GM20000 (cell line): ENCODE data around the gene ZC3H8.

Source experiments
- DNase-seq: peaks from one replicate; pipeline ENCODE4 v3.0.0; 2012; ENCODE audit warnings: low spot score
- TF ChIP-seq, protein P1 (sequence below): IDR thresholded peaks from 2 replicates; pipeline ENCODE4 v1.5.1; 2012; ENCODE audit warnings: mild to moderate bottlenecking, control low read depth; ENCODE audit errors: extremely low read depth, missing control alignments

ZC3H8 gene

DNA sequence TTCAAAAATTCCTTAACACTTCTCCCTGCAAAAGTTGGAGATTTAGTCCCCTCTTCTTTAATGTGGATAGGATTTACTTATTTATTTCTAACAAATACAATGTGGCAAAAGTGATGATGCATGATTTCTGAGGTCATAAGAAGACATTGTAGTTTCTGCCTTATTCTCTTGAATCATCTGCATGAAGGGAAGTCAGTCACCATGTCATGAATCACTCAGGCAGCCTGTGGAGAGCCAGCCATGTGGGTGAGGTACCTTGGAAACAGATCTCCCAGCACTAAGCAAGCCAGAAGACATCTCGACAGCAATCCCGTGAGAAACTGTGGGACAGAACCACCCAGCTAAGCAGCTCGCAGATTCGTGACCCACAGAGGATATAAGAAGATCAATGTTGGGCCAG is 2.7 kb upstream of the ZC3H8 start:
- DNase-seq = no peak
- TF ChIP-seq, protein P1, sequence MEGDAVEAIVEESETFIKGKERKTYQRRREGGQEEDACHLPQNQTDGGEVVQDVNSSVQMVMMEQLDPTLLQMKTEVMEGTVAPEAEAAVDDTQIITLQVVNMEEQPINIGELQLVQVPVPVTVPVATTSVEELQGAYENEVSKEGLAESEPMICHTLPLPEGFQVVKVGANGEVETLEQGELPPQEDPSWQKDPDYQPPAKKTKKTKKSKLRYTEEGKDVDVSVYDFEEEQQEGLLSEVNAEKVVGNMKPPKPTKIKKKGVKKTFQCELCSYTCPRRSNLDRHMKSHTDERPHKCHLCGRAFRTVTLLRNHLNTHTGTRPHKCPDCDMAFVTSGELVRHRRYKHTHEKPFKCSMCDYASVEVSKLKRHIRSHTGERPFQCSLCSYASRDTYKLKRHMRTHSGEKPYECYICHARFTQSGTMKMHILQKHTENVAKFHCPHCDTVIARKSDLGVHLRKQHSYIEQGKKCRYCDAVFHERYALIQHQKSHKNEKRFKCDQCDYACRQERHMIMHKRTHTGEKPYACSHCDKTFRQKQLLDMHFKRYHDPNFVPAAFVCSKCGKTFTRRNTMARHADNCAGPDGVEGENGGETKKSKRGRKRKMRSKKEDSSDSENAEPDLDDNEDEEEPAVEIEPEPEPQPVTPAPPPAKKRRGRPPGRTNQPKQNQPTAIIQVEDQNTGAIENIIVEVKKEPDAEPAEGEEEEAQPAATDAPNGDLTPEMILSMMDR = no peak

DNA sequence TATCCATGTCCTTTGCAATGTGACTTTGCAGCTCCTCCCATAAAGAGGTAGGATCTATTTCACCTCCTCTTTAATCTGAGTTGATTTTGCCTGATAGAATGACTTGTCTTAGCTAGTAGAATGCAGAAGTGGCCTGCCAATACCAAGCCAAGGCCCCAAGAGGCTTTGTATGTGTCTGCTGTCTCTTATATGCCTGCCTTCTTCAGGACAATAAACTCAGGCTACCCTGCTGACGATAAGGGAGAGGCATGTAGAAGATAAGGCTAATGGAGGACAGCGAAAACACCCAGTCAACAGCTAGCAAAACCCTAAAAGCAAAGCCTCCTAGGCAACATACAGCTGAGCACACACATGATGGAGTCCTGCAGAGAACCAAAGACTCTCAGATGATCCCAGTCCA is 1.8 kb upstream of the ZC3H8 start:
- TF ChIP-seq, protein P1 = no peak
- no peak for DNase-seq

DNA sequence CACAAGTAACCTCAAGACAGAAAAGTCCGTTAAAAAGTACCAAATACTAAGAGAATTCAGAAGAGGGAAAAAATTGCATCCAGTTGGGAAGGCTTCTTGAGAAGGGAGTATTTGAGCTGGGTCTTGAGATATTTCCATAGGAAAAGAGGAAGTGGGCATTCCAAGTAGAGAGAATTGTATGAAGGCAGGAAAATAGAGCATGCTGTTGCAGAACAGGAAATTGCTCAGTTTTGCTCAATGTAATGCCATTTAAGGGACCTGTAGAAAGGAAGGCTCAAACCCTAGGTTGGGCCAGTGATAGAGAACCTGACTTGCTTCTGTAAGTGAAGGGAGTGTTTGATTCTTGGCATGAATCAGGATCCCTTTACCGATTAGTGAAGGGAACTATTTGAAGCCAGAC is 1.0 kb upstream of the ZC3H8 start:
- no peak for DNase-seq
- TF ChIP-seq, protein P1 = no peak

DNA sequence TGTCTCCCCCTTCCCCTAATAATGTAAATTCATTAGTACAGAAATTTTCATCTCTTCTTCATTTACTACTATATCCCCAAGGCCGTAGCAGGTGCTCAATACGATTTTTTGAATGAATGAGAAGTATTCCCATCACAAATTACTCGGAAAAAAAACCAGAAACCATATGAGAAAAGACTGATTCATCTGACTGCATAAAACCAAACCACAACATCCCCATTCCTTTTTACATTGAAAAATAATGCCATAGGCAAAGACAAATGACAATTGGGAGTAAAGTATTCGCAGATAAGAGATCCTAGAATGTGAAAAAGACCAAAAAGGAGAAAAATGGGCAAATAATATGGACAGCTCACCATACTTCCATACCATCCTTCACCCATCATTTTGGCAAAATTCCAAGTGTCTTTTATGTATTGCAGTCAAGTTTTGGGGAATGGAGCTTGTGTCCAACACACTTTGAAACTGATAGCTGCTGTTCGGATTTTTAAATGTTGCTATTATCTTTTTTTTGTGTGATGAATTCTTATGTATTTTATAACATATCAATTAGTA is 1.5 kb downstream of the ZC3H8 start:
- DNase-seq = no peak
- TF ChIP-seq, protein P1 = no peak

DNA sequence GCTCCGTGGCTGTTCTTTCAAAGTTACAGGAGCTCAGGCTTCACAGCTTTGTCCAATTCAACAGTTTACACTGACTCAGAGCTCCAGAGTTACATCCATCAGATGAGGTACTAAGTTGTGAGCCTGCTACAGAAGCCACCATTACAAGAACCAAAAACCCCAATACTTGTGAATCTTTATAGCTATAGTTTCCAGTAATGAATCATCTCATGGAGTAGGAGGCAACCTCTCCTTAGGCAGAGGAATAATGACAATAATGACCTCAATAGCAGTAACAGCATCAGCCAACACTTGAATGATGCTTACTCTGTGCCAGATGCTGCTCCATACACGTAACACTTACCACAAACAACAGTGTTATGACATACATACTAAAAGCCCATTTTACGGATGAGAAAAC is 3.6 kb downstream of the ZC3H8 start:
- DNase-seq = no peak
- TF ChIP-seq, protein P1 = no peak

DNA sequence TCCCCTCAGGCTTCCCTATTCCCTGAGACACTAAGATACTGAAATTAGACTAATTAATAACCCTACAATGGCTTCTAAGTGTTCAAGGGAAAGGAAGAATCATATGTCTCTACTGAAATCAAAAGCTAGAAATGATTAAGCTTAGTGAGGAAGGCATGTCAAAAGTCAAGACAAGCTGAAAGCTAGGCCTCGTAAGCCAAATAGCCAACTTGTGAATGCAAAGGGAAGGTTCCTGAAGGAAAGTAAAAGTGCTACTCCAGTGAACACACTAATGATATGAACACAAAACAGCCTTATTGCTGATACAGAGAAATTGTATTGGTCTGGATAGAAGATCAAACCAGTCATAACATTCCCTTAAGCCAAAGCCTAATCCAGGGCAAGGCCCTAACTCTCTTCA is 10.0 kb downstream of the ZC3H8 start:
- TF ChIP-seq, protein P1 = no peak
- no peak for DNase-seq

DNA sequence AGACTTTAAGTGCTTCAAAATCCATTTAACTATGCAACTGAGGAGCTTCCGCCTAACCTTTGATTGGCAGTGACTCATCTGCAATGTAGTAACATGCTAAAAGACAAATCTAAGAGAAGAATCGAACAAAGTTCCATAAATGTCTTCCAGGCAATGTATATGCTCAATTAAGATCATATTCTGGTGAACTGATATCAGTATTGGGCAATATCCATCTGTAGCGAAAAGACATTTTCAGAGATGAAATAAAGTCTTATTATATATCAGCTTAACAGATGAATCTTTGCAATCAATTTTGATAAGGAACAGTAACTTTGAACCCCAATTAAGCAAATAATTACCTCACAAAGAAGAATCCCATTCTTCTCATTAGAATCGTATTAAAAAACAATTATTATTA is 11.6 kb downstream of the ZC3H8 start:
- TF ChIP-seq, protein P1 = no peak

More for the DNA sequence above, 11.6 kb downstream of the ZC3H8 start:
- no peak for DNase-seq
